Measurements from ENCODE around the gene MYO16.

GRCh38 chr13:109160887-109161669 is 531.7 kb downstream of the MYO16 start:
- TF ChIP-seq CTCF (conservative IDR thresholded peaks at IDR 0.05): no peak
- no peak for TF ChIP-seq ZFX (IDR thresholded peaks at IDR 0.05)

All from C4-2B (cell line).